HEK293T (cell line): ENCODE measurements around the gene MIA3.

Source experiments
- ARNT ChIP-seq: fragments of 450-650 bp; IDR thresholded peaks from 2 replicates; pipeline ENCODE4 v1.6.1; 2017; ENCODE audit warnings: mild to moderate bottlenecking
- BHLHE40 ChIP-seq: fragments of 450-650 bp; IDR thresholded peaks from 2 replicates; pipeline ENCODE4 v1.6.1; 2016; ENCODE audit warnings: mild to moderate bottlenecking, moderate library complexity, borderline replicate concordance
- ELF4 ChIP-seq: fragments of 450-650 bp; IDR thresholded peaks from 2 replicates; pipeline ENCODE4 v1.6.1; 2017; ENCODE audit warnings: antibody characterized with exemption
- FOXA1 ChIP-seq: fragments of 450-650 bp; IDR thresholded peaks from 2 replicates; pipeline ENCODE4 v1.6.1; 2016; ENCODE audit warnings: mild to moderate bottlenecking
- FOXK2 ChIP-seq: fragments of 450-650 bp; IDR thresholded peaks from 2 replicates; pipeline ENCODE4 v1.6.1; 2016; ENCODE audit warnings: mild to moderate bottlenecking
- FOXM1 ChIP-seq: fragments of 450-650 bp; IDR thresholded peaks from 2 replicates; pipeline ENCODE4 v1.6.1; 2017; ENCODE audit warnings: mild to moderate bottlenecking, borderline replicate concordance
- HDGF ChIP-seq: fragments of 450-650 bp; IDR thresholded peaks from 2 replicates; pipeline ENCODE4 v1.6.1; 2017; ENCODE audit warnings: antibody characterized with exemption, borderline replicate concordance
- NFRKB ChIP-seq: fragments of 450-650 bp; IDR thresholded peaks from 2 replicates; pipeline ENCODE4 v1.6.1; 2016; ENCODE audit warnings: mild to moderate bottlenecking, moderate library complexity
- SP1 ChIP-seq: fragments of 450-650 bp; IDR thresholded peaks from 2 replicates; pipeline ENCODE4 v1.6.1; 2017
- SUZ12 ChIP-seq: fragments of 450-650 bp; IDR thresholded peaks from 2 replicates; pipeline ENCODE4 v1.6.1; 2016; ENCODE audit warnings: mild to moderate bottlenecking
- TARDBP ChIP-seq: fragments of 450-650 bp; IDR thresholded peaks from 2 replicates; pipeline ENCODE4 v1.6.1; 2016
- ZNF384 ChIP-seq: fragments of 450-650 bp; IDR thresholded peaks from 2 replicates; pipeline ENCODE4 v1.6.1; 2016
- TF ChIP-seq, protein P1 (sequence below): fragments of 450-650 bp; IDR thresholded peaks from 2 replicates; pipeline ENCODE4 v1.6.1; 2016

DNA sequence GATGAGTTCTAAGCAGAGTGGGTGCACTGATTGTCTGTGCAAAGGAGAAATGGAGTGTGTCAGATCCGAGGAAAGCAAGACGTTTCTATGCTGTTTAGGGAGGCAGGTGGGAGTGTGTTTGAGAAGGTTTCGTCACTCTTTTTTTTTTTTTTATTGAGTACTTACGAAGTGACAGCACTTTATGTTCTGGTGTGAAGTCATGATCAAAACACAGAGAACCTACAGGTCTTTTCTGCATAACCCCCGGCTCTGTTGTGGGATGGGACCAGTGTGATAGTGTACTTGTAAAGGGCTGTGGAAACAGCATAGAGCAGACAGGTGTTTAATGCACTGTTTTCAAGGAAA, 26.7 kb downstream of the MIA3 start:
- TF ChIP-seq ELF4 (no peak), NFRKB (no peak), FOXM1 (no peak), SP1 (no peak), TARDBP (no peak), HDGF (no peak), ARNT (no peak), FOXA1 (no peak), SUZ12 (no peak), ZNF384 (peak; percentile 82), FOXK2 (no peak), BHLHE40 (no peak)
- TF ChIP-seq, protein P1, sequence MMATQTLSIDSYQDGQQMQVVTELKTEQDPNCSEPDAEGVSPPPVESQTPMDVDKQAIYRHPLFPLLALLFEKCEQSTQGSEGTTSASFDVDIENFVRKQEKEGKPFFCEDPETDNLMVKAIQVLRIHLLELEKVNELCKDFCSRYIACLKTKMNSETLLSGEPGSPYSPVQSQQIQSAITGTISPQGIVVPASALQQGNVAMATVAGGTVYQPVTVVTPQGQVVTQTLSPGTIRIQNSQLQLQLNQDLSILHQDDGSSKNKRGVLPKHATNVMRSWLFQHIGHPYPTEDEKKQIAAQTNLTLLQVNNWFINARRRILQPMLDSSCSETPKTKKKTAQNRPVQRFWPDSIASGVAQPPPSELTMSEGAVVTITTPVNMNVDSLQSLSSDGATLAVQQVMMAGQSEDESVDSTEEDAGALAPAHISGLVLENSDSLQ = no peak
